UCSD-AML1 (cell line): Measurements from ENCODE around the gene TMEM150B.

Source experiments
- DNase-seq: peaks from one replicate; lab custom pipeline; 2025; ENCODE audit not compliant: unreplicated experiment; lab: John Stamatoyannopoulos, UW

Gene TMEM150B

GRCh38 chr19:55325172-55325571, at the start of gene TMEM150B:
TSS of gene TMEM150B (minus strand) at chr19:55325341. CDS start at chr19:55321036, 4,305 bp downstream.
- peak; percentile 55 for DNase-seq

GRCh38 chr19:55373993-55374757, 49.0 kb upstream of the TMEM150B start:
- DNase-seq = no peak

- no peak for DNase-seq
Observed at GRCh38 chr19:55373306-55373992, 48.3 kb upstream of the TMEM150B start.

- DNase-seq = no peak
Observed at GRCh38 chr19:55372316-55373081, 47.4 kb upstream of the TMEM150B start.

- DNase-seq = no peak
Observed at GRCh38 chr19:55370305-55370988, 45.3 kb upstream of the TMEM150B start, which contains the start of gene IL11. TSS of gene IL11 (minus strand) at chr19:55370463. CDS start at chr19:55370310, 153 bp downstream.

- no peak for DNase-seq
Observed at GRCh38 chr19:55369653-55370304, 44.6 kb upstream of the TMEM150B start.

- no peak for DNase-seq
Observed at GRCh38 chr19:55368701-55369563, 43.8 kb upstream of the TMEM150B start.

- DNase-seq = no peak
Observed at GRCh38 chr19:55368106-55368505, 43.0 kb upstream of the TMEM150B start.

- DNase-seq = no peak
Observed at GRCh38 chr19:55366790-55367189, 41.6 kb upstream of the TMEM150B start.

- DNase-seq = no peak
Observed at GRCh38 chr19:55365964-55366363, 40.8 kb upstream of the TMEM150B start.

GRCh38 chr19:55365245-55365644, 40.1 kb upstream of the TMEM150B start:
- no peak for DNase-seq

GRCh38 chr19:55362990-55363716, 38.0 kb upstream of the TMEM150B start, which contains the start of gene GARIN5B:
TSS of gene GARIN5B (minus strand) at chr19:55363260. CDS start at chr19:55363066, 194 bp downstream.
- DNase-seq = no peak

GRCh38 chr19:55362174-55362989, 37.2 kb upstream of the TMEM150B start:
- DNase-seq = no peak

- DNase-seq = no peak
Observed at GRCh38 chr19:55360902-55361301, 35.8 kb upstream of the TMEM150B start.

- no peak for DNase-seq
Observed at GRCh38 chr19:55358943-55359908, 34.1 kb upstream of the TMEM150B start.

- DNase-seq = no peak
Observed at GRCh38 chr19:55358493-55358892, 33.4 kb upstream of the TMEM150B start.
